Mesenchymal stem cell (in vitro differentiated cells and primary cell): ENCODE data around the gene SDR42E2.
"Not testable (repeated sequence)": the region's sequence is repeated elsewhere in the genome, so short reads cannot be mapped to it uniquely, and the experiment has no call there.

ENCODE experiments used
- DNase-seq: peaks from one replicate; pipeline ENCODE4 v3.0.0-alpha.2; 2013
- H2AFZ ChIP-seq: one replicate; pipeline ENCODE4 v1.6.1; 2013; ENCODE audit warnings: low read depth, mild to moderate bottlenecking, control low read depth, inconsistent platforms, low read length, moderate library complexity
- H2AK5ac ChIP-seq: 2 replicates; pipeline ENCODE4 v1.6.1; 2013; ENCODE audit warnings: low read length, moderate library complexity, mild to moderate bottlenecking, inconsistent platforms; ENCODE audit not compliant: severe bottlenecking
- H2BK120ac ChIP-seq: one replicate; pipeline ENCODE4 v1.6.1; 2013; ENCODE audit warnings: low read depth, mild to moderate bottlenecking, inconsistent platforms, low read length, moderate library complexity
- H2BK12ac ChIP-seq, 2 experiments: one replicate each; pipeline ENCODE4 v1.6.1; 2013; ENCODE audit warnings: inconsistent platforms in 2 of 2, low read length in 2 of 2, mild to moderate bottlenecking in 2 of 2, moderate library complexity in 2 of 2, control low read depth in 1 of 2
- H2BK15ac ChIP-seq: one replicate; pipeline ENCODE4 v1.6.1; 2013; ENCODE audit warnings: mild to moderate bottlenecking, low read depth, inconsistent platforms; ENCODE audit not compliant: poor library complexity, severe bottlenecking
- H2BK5ac ChIP-seq: 2 replicates; pipeline ENCODE4 v1.6.1; 2013; ENCODE audit warnings: low read depth, mild to moderate bottlenecking, low read length, control low read depth, inconsistent platforms; ENCODE audit not compliant: poor library complexity, severe bottlenecking
- H3K14ac ChIP-seq, 2 experiments: one replicate each; pipeline ENCODE4 v1.6.1; 2013; ENCODE audit warnings: inconsistent platforms in 2 of 2, low read length in 2 of 2, control low read depth in 1 of 2, mild to moderate bottlenecking in 1 of 2, moderate library complexity in 1 of 2
- H3K18ac ChIP-seq, 2 experiments: one replicate each; pipeline ENCODE4 v1.6.1; 2013; ENCODE audit warnings: inconsistent platforms in 2 of 2, low read length in 2 of 2, control low read depth in 1 of 2, low read depth in 1 of 2, mild to moderate bottlenecking in 1 of 2
- H3K23ac ChIP-seq, 2 experiments: one replicate each; pipeline ENCODE4 v1.6.1; 2013; ENCODE audit warnings: inconsistent platforms in 2 of 2, low read length in 2 of 2, mild to moderate bottlenecking in 2 of 2, moderate library complexity in 2 of 2, control low read depth in 1 of 2
- H3K27ac ChIP-seq: 2 replicates; pipeline ENCODE4 v1.5.1; 2013; ENCODE audit warnings: mild to moderate bottlenecking, moderate library complexity, low read length, control low read depth, inconsistent platforms; ENCODE audit not compliant: poor library complexity, severe bottlenecking
- H3K27me3 ChIP-seq, 2 experiments: 2 replicates each; pipeline versions ENCODE4 v1.6.1 to v1.7.0; 2013; ENCODE audit warnings: low read length in 2 of 2, mild to moderate bottlenecking in 2 of 2, moderate library complexity in 2 of 2, control low read depth in 1 of 2, inconsistent platforms in 1 of 2; ENCODE audit not compliant: control insufficient read depth in 1 of 2, insufficient read depth in 1 of 2
- H3K36me3 ChIP-seq, 2 experiments: 2 replicates each; pipeline versions ENCODE4 v1.6.1 to v1.7.0; 2013; ENCODE audit warnings: low read length in 2 of 2, control low read depth in 1 of 2, inconsistent platforms in 1 of 2, low read depth in 1 of 2, mild to moderate bottlenecking in 1 of 2; ENCODE audit not compliant: insufficient read depth in 2 of 2, control insufficient read depth in 1 of 2
- H3K4ac ChIP-seq, 2 experiments: one replicate each; pipeline ENCODE4 v1.6.1; 2013; ENCODE audit warnings: inconsistent platforms in 2 of 2, low read length in 2 of 2, mild to moderate bottlenecking in 2 of 2, moderate library complexity in 2 of 2, control low read depth in 1 of 2, low read depth in 1 of 2
- H3K4me1 ChIP-seq: 2 replicates; pipeline ENCODE4 v1.6.1; 2013; ENCODE audit warnings: low read depth, low read length, control low read depth; ENCODE audit not compliant: control insufficient read depth, insufficient read depth
- H3K4me2 ChIP-seq: 2 replicates; pipeline ENCODE4 v1.6.1; 2013; ENCODE audit warnings: low read length, mild to moderate bottlenecking, inconsistent platforms; ENCODE audit not compliant: poor library complexity, severe bottlenecking
- H3K4me3 ChIP-seq, 2 experiments: 2 replicates each; pipeline versions ENCODE4 v1.5.1 to v1.7.0; 2013; ENCODE audit warnings: low read length in 2 of 2, mild to moderate bottlenecking in 2 of 2, control low read depth in 1 of 2, low read depth in 1 of 2; ENCODE audit not compliant: insufficient read depth in 1 of 2
- H3K79me1 ChIP-seq: replicated peaks from 2 replicates; pipeline ENCODE4 v1.6.1; 2013; ENCODE audit warnings: mild to moderate bottlenecking, control low read depth, low read length, inconsistent platforms; ENCODE audit not compliant: poor library complexity, severe bottlenecking
- H3K9ac ChIP-seq: 2 replicates; pipeline ENCODE4 v1.7.0; 2013; ENCODE audit warnings: mild to moderate bottlenecking, low read length, moderate library complexity
- H3K9me3 ChIP-seq: 2 replicates; pipeline ENCODE4 v1.7.0; 2013; ENCODE audit warnings: mild to moderate bottlenecking, low read length; ENCODE audit not compliant: control insufficient read depth
- H4K8ac ChIP-seq: one replicate; pipeline ENCODE4 v1.6.1; 2013; ENCODE audit warnings: inconsistent platforms, mild to moderate bottlenecking, low read length, moderate library complexity
- H4K91ac ChIP-seq: one replicate; pipeline ENCODE4 v1.6.1; 2013; ENCODE audit warnings: mild to moderate bottlenecking, low read length, inconsistent platforms
- WGBS: methylation state at CpG from one replicate; pipeline ENCODE4 v1.1.7; 2013; ENCODE audit warnings: mixed read lengths; 5-methylcytosine and 5-hydroxymethylcytosine counted together

SDR42E2 gene

GRCh38 chr16:22153078-22153477 is 9.2 kb upstream of the SDR42E2 start:
- H2AFZ ChIP-seq, H2BK120ac ChIP-seq, H3K23ac ChIP-seq, H3K4me1 ChIP-seq, H2AK5ac ChIP-seq, H2BK5ac ChIP-seq, H3K4me2 ChIP-seq, H3K4ac ChIP-seq, H3K27ac ChIP-seq, H2BK12ac ChIP-seq, H3K4me3 ChIP-seq, H2BK15ac ChIP-seq, H4K91ac ChIP-seq, H3K18ac ChIP-seq, H3K36me3 ChIP-seq, H3K9me3 ChIP-seq, H4K8ac ChIP-seq, H3K14ac ChIP-seq, H3K79me1 ChIP-seq, H3K9ac ChIP-seq: not testable (repeated sequence)
- DNase-seq, result peak; percentile 16
- peaks cover 2 to 41% of the 10 kb centered on the region in 2 experiments for H3K27me3 ChIP-seq
- WGBS, result 74% methylated on average over 5 of the region's 7 CpGs

GRCh38 chr16:22161401-22161800 is 905 bp upstream of the SDR42E2 start:
- H3K14ac ChIP-seq, result no peak overlapping the region
- H3K4ac ChIP-seq, result no peak overlapping the region

DNA sequence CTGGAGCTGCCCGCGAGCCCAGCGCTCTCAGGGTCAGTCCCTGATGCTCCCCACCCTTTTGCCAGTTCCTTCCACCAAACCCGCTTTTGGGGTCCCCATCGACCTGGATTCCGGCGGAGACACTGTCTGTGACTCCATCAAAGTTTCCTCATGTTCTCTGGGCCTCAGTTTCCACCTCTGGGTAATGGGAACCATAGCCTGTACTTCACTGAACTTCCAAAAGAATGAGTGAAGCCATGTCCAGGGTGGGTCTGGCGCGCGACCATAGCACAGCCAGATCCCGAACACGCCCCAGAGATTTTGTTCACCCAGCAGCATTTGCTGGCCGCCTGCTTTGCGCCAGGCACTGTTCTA is 327 bp downstream of the SDR42E2 start:
- no peak overlapping the region for H3K4me3 ChIP-seq
- no peak overlapping the region for H2AK5ac ChIP-seq
- H3K36me3 ChIP-seq, result no peaks in the 10 kb centered on the region
- no peak overlapping the region for H4K8ac ChIP-seq
- no peak overlapping the region for H3K23ac ChIP-seq
- no peak overlapping the region for H4K91ac ChIP-seq
- H3K27me3 ChIP-seq, result peaks cover 47 to 51% of the 10 kb centered on the region in 2 experiments
- no peak overlapping the region for H2BK15ac ChIP-seq
- no peak overlapping the region for H2BK5ac ChIP-seq
- peaks cover 11% of the 10 kb centered on the region for H3K9me3 ChIP-seq
- H3K9ac ChIP-seq, result no peak overlapping the region
- H3K79me1 ChIP-seq, result no peaks in the 10 kb centered on the region
- WGBS, result 30% methylated on average over 14 of the region's 14 CpGs
- H2AFZ ChIP-seq, result no peak overlapping the region
- no peak overlapping the region for H3K4me2 ChIP-seq
- no peak overlapping the region for H3K27ac ChIP-seq
- H3K4me1 ChIP-seq, result peaks cover 4% of the 10 kb centered on the region
- no peak overlapping the region for H2BK120ac ChIP-seq
- no peak overlapping the region for H3K4ac ChIP-seq
- no peak overlapping the region for H2BK12ac ChIP-seq
- H3K18ac ChIP-seq, result no peak overlapping the region
- no peak for DNase-seq
- no peak overlapping the region for H3K14ac ChIP-seq

More at GRCh38 chr16:22161401-22161800, 905 bp upstream of the SDR42E2 start:
- Histone ChIP-seq H3K9me3 (peaks cover 7% of the 10 kb centered on the region), H3K4me3 (no peak overlapping the region), H2AK5ac (no peak overlapping the region), H3K4me2 (no peak overlapping the region), H3K18ac (no peak overlapping the region), H3K36me3 (no peaks in the 10 kb centered on the region), H4K91ac (no peak overlapping the region), H2BK120ac (no peak overlapping the region), H3K27ac (no peak overlapping the region), H2BK5ac (no peak overlapping the region), H2BK15ac (no peak overlapping the region), H3K9ac (no peak overlapping the region), H3K23ac (no peak overlapping the region), H3K79me1 (no peaks in the 10 kb centered on the region), H3K4me1 (peaks cover 4% of the 10 kb centered on the region), H3K27me3 (peaks cover 47 to 52% of the 10 kb centered on the region in 2 experiments), H2BK12ac (no peak overlapping the region), H2AFZ (no peak overlapping the region), H4K8ac (no peak overlapping the region)
- DNase-seq, result no peak

GRCh38 chr16:22163806-22164205 is 1.5 kb downstream of the SDR42E2 start:
- H4K8ac ChIP-seq, result no peak overlapping the region
- H2BK120ac ChIP-seq, result no peak overlapping the region
- H2BK5ac ChIP-seq, result no peak overlapping the region
- no peak overlapping the region for H3K9ac ChIP-seq
- H3K79me1 ChIP-seq, result no peaks in the 10 kb centered on the region
- H3K23ac ChIP-seq, result no peak overlapping the region
- no peak overlapping the region for H3K4me2 ChIP-seq
- peaks cover 47% of the 10 kb centered on the region in 2 experiments for H3K27me3 ChIP-seq
- no peaks in the 10 kb centered on the region for H3K36me3 ChIP-seq
- no peak for DNase-seq
- H2BK12ac ChIP-seq, result no peak overlapping the region
- H2BK15ac ChIP-seq, result no peak overlapping the region
- no peak overlapping the region for H4K91ac ChIP-seq
- no peak overlapping the region for H3K18ac ChIP-seq
- no peak overlapping the region for H3K4me3 ChIP-seq
- peaks cover 4% of the 10 kb centered on the region for H3K4me1 ChIP-seq
- 92% methylated on average over 6 of the region's 6 CpGs for WGBS
- peaks cover 11% of the 10 kb centered on the region for H3K9me3 ChIP-seq
- H2AFZ ChIP-seq, result no peak overlapping the region
- no peak overlapping the region for H3K14ac ChIP-seq
- no peak overlapping the region for H3K4ac ChIP-seq
- no peak overlapping the region for H3K27ac ChIP-seq
- no peak overlapping the region for H2AK5ac ChIP-seq
